ENCODE data around the gene EPS15. TPM values are rescaled to one million over a fixed set of nuclear protein-coding genes. Genes with fewer than 3 reads are reported as not detected.
"Not testable (repeated sequence)": the region's sequence is repeated elsewhere in the genome, so short reads cannot be mapped to it uniquely, and the experiment has no call there.

EPS15 gene
- total RNA-seq, 1 donor from 2014 or later: 120 TPM

DNA sequence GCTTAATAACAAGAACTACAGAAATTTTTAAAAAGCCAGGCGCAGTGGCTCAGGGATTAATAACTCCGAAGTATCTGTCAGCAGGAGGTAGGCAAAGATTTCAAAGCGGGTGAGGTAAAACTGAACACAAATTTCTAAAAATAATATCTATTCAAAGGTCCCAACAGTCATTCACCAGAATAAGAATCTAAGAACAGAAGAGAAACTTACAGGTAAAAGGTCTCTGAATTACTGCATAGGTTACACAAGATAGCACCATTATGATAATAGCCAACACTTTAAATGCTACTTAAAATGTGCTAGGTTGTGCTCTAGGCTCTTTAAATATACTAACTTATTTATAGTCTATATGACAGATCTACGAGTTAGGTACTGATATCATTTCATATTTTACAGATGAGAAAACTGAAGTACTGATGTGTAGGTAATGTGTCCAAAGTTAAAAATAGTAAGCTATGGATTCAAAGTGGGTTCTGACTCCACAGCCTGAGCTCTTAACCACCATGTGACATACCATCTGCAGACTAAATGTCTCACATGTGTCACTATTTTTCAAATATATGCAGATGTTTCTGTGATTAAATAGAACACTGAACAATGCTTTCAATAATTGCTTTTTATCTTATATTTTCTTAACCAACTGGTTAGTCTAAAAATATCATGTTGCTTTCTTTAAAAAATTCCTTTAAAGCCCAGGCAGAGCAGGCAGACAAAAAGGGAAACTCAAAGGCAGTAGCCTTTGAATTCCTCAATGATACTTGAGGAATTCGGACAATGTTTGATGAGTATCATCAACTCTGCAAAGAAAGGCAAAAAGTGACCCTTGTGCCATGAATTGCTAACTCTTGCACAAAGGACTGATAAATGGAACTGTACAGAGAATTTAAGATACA lies 108.3 kb downstream of the EPS15 start:
- Mint-ChIP-seq H3K4me1 (ENCODE audit: unreplicated experiment) (peaks cover 33% of the 10 kb centered on the region), H3K27ac (ENCODE audit: unreplicated experiment) (no peak overlapping the region), H3K4me3 (ENCODE audit: unreplicated experiment) (no peak overlapping the region), H3K36me3 (ENCODE audit: low read depth, unreplicated experiment) (peaks cover 47% of the 10 kb centered on the region), H3K27me3 (ENCODE audit: unreplicated experiment) (peaks cover 4% of the 10 kb centered on the region), H3K9me3 (ENCODE audit: unreplicated experiment) (no peaks in the 10 kb centered on the region)
- TF ChIP-seq, protein P1, sequence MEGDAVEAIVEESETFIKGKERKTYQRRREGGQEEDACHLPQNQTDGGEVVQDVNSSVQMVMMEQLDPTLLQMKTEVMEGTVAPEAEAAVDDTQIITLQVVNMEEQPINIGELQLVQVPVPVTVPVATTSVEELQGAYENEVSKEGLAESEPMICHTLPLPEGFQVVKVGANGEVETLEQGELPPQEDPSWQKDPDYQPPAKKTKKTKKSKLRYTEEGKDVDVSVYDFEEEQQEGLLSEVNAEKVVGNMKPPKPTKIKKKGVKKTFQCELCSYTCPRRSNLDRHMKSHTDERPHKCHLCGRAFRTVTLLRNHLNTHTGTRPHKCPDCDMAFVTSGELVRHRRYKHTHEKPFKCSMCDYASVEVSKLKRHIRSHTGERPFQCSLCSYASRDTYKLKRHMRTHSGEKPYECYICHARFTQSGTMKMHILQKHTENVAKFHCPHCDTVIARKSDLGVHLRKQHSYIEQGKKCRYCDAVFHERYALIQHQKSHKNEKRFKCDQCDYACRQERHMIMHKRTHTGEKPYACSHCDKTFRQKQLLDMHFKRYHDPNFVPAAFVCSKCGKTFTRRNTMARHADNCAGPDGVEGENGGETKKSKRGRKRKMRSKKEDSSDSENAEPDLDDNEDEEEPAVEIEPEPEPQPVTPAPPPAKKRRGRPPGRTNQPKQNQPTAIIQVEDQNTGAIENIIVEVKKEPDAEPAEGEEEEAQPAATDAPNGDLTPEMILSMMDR (IDR thresholded peaks at IDR 0.05; ENCODE audit: unreplicated experiment): no peak
- no peak for DNase-seq (ENCODE audit: low spot score)

DNA sequence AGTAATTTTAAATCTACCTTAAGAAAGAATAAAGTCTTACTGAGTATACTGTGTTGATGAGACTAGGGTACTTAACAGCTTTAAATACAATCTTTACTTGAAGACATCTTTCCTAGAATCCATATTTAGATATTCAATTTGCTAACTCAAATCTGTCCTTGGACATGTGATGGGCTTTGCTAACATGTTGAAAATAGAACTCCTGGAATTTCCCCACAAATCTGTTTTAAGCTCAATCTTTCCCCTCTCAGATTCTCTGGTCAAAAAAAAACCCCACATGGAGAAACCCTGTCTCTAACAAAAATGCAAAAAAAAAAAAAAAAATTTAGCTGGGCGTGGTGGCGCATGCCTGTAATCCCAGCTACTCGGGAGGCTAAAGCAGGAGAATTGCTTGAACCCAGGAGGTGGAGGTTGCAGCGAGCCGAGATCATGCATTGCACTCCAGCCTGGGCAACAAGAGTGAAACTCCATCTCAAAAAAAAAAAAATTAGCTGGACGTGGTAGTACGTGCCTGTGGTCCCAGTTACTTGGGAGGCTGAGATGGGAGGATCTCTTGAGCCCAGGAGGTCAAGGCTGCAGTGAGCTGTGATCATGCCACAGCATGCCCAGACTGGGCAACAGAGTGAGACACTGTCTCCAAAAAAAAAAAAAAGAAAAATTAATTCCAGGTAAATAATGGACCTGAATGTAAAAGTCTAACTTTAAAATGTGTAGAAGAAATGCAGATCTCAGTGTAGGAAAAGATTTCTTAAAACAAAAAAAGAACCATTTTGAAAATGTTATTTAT lies 109.1 kb downstream of the EPS15 start:
- DNase-seq (ENCODE audit: low spot score); H3K27ac Mint-ChIP-seq (ENCODE audit: unreplicated experiment); H3K4me3 Mint-ChIP-seq (ENCODE audit: unreplicated experiment); H3K9me3 Mint-ChIP-seq (ENCODE audit: unreplicated experiment); H3K27me3 Mint-ChIP-seq (ENCODE audit: unreplicated experiment): not testable (repeated sequence)
- peaks cover 33% of the 10 kb centered on the region for H3K4me1 Mint-ChIP-seq (ENCODE audit: unreplicated experiment)
- H3K36me3 Mint-ChIP-seq (ENCODE audit: low read depth, unreplicated experiment): peaks cover 51% of the 10 kb centered on the region

DNA sequence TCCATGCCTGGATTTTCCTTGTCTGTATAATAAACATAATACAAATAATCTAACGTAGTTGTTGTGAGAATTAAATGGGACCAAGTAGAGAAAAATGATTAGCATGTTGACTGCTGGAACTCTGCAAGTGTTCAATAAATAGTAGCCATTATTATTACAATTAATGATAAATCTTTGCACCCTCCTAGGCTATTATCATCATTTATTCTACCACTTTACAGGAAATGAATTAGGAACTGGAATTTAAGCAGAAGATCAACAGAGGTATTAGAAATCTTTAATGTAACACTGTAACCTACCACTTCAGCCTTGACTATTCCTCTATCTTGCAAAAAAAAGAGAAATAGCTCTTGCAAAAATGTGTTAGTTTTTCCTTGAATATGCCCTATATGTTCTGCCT lies 126.8 kb downstream of the EPS15 start:
- Mint-ChIP-seq H3K4me3 (ENCODE audit: unreplicated experiment) (no peak overlapping the region), H3K4me1 (ENCODE audit: unreplicated experiment) (no peaks in the 10 kb centered on the region), H3K36me3 (ENCODE audit: low read depth, unreplicated experiment) (peaks cover 54% of the 10 kb centered on the region), H3K9me3 (ENCODE audit: unreplicated experiment) (no peaks in the 10 kb centered on the region), H3K27ac (ENCODE audit: unreplicated experiment) (no peak overlapping the region), H3K27me3 (ENCODE audit: unreplicated experiment) (peaks cover 5% of the 10 kb centered on the region)
- no peak for DNase-seq (ENCODE audit: low spot score)
- TF ChIP-seq, protein P1 (IDR thresholded peaks at IDR 0.05; ENCODE audit: unreplicated experiment): no peak

DNA sequence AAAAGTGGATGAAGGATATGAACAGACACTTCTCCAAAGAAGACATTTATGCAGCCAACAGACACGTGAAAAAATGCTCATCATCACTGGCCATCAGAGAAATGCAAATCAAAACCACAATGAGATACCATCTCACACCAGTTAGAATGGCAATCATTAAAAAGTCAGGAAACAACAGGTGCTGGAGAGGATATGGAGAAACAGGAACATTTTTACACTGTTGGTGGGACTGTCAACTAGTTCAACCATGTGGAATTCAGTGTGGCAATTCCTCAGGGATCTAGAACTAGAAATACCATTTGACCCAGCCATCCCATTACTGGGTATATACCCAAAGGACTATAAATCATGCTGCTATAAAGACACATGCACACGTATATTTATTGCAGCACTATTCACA lies 128.4 kb downstream of the EPS15 start:
- not testable (repeated sequence) for DNase-seq (ENCODE audit: low spot score); H3K4me3 Mint-ChIP-seq (ENCODE audit: unreplicated experiment); H3K9me3 Mint-ChIP-seq (ENCODE audit: unreplicated experiment); H3K27me3 Mint-ChIP-seq (ENCODE audit: unreplicated experiment); H3K4me1 Mint-ChIP-seq (ENCODE audit: unreplicated experiment); H3K27ac Mint-ChIP-seq (ENCODE audit: unreplicated experiment)
- H3K36me3 Mint-ChIP-seq (ENCODE audit: low read depth, unreplicated experiment): peaks cover 57% of the 10 kb centered on the region

DNA sequence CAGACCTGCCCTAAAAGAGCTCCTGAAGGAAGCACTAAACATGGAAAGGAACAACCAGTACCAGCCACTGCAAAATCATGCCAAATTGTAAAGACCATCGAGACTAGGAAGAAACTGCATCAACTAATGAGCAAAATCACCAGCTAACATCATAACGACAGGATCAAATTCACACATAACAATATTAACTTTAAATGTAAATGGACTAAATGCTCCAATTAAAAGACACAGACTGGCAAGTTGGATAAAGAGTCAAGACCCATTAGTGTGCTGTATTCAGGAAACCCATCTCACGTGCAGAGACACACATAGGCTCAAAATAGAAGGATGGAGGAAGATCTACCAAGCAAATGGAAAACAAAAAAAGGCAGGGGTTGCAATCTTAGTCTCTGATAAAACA lies 131.8 kb downstream of the EPS15 start:
- peaks cover 15% of the 10 kb centered on the region for H3K9me3 Mint-ChIP-seq (ENCODE audit: unreplicated experiment)
- DNase-seq (ENCODE audit: low spot score); H3K27me3 Mint-ChIP-seq (ENCODE audit: unreplicated experiment); H3K4me3 Mint-ChIP-seq (ENCODE audit: unreplicated experiment); H3K27ac Mint-ChIP-seq (ENCODE audit: unreplicated experiment); H3K4me1 Mint-ChIP-seq (ENCODE audit: unreplicated experiment): not testable (repeated sequence)
- H3K36me3 Mint-ChIP-seq (ENCODE audit: low read depth, unreplicated experiment): peaks cover 61% of the 10 kb centered on the region

DNA sequence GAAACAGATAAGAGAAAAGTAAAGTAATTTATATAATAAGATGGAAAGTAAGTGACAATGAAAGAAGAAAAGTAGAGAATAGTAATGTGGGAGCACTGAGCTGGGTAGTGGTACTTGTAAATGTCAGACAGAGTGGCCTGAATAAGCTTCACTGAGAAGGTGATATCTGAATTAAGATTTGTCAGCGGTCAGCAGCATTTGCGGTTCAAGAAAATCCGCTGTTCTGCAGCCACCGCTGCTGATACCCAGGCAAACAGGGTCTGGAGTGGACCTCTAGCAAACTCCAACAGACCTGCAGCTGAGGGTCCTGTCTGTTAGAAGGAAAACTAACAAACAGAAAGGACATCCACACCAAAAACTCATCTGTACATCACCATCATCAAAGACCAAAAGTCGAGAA lies 132.8 kb downstream of the EPS15 start:
- Mint-ChIP-seq H3K4me3 (ENCODE audit: unreplicated experiment) (peak overlapping the region; percentile 56), H3K9me3 (ENCODE audit: unreplicated experiment) (peaks cover 15% of the 10 kb centered on the region), H3K36me3 (ENCODE audit: low read depth, unreplicated experiment) (peaks cover 63% of the 10 kb centered on the region)
- not testable (repeated sequence) for DNase-seq (ENCODE audit: low spot score); H3K27me3 Mint-ChIP-seq (ENCODE audit: unreplicated experiment); H3K4me1 Mint-ChIP-seq (ENCODE audit: unreplicated experiment); H3K27ac Mint-ChIP-seq (ENCODE audit: unreplicated experiment)

Data from endothelial cell (in vitro differentiated cells).